HepG2 (cell line): ENCODE data around the gene MIEF1. TPM values are rescaled to one million over a fixed set of nuclear protein-coding genes. Genes with fewer than 3 reads are reported as not detected.

Experiments used
- ELF1 ChIP-seq: sonication (generic); formaldehyde crosslinking; IDR thresholded peaks from 2 replicates; pipeline ENCODE4 v1.4.0; 2020; ENCODE audit warnings: missing genetic modification reagents
- KAT2B ChIP-seq: fragments of 150-350 bp; IDR thresholded peaks from 2 replicates; pipeline ENCODE4 v1.6.1; 2014; ENCODE audit warnings: low read depth, low read length, borderline replicate concordance
- MAFK ChIP-seq, 2 experiments: IDR thresholded peaks in 1 of 2; conservative IDR thresholded peaks in 1 of 2; 2 replicates each; pipeline ENCODE4 v1.6.1; 2011; ENCODE audit warnings: improper control_type of control experiment in 2 of 2, low read length in 2 of 2
- MATR3 ChIP-seq: sonication (generic); formaldehyde crosslinking; IDR thresholded peaks from 2 replicates; pipeline ENCODE4 v1.4.0; 2020; ENCODE audit warnings: missing genetic modification reagents
- MAZ ChIP-seq, 2 experiments: sonication (generic) in 1 of 2; formaldehyde crosslinking in 1 of 2; IDR thresholded peaks; 2 replicates each; pipeline versions ENCODE4 v1.5.0 to v1.6.1; 2012 to 2020; ENCODE audit warnings: low read depth in 2 of 2, mild to moderate bottlenecking in 2 of 2, borderline replicate concordance in 1 of 2, improper control_type of control experiment in 1 of 2, low read length in 1 of 2, missing genetic modification reagents in 1 of 2, moderate library complexity in 1 of 2
- MEF2D ChIP-seq: sonication (generic); formaldehyde crosslinking; IDR thresholded peaks from 2 replicates; pipeline ENCODE4 v1.5.1; 2020; ENCODE audit warnings: mild to moderate bottlenecking, missing genetic modification reagents
- ONECUT2 ChIP-seq: sonication (generic); formaldehyde crosslinking; IDR thresholded peaks from 2 replicates; pipeline ENCODE4 v1.4.0; 2020; ENCODE audit warnings: missing genetic modification reagents
- PTBP1 ChIP-seq: fragments of 200-400 bp; formaldehyde crosslinking; IDR thresholded peaks from 2 replicates; pipeline ENCODE4 v1.6.1; 2018; ENCODE audit warnings: low read length, low read depth; ENCODE audit not compliant: poor library complexity, severe bottlenecking
- SMAD9 ChIP-seq: sonication (generic); formaldehyde crosslinking; IDR thresholded peaks from 2 replicates; pipeline ENCODE4 v1.5.1; 2020; ENCODE audit warnings: mild to moderate bottlenecking, missing genetic modification reagents
- SNAI1 ChIP-seq: sonication (generic); formaldehyde crosslinking; IDR thresholded peaks from 2 replicates; pipeline ENCODE4 v1.5.0; 2020; ENCODE audit warnings: mild to moderate bottlenecking, missing genetic modification reagents, borderline replicate concordance
- SRF ChIP-seq: IDR thresholded peaks from 2 replicates; pipeline ENCODE4 v1.6.1; 2011; ENCODE audit warnings: mild to moderate bottlenecking, low read depth, low read length, moderate library complexity
- TAF1 ChIP-seq: sonication (generic); formaldehyde crosslinking; IDR thresholded peaks from 2 replicates; pipeline ENCODE4 v1.4.0; 2020; ENCODE audit warnings: missing genetic modification reagents
- TGIF2 ChIP-seq: IDR thresholded peaks from 2 replicates; pipeline ENCODE4 v1.6.1; 2016; ENCODE audit warnings: control low read depth, missing compliant biosample characterization
- ZBTB21 ChIP-seq: sonication (generic); formaldehyde crosslinking; IDR thresholded peaks from 2 replicates; pipeline ENCODE4 v1.4.0; 2020; ENCODE audit warnings: missing genetic modification reagents
- ZNF225 ChIP-seq: sonication (generic); formaldehyde crosslinking; IDR thresholded peaks from 2 replicates; pipeline ENCODE4 v1.4.0; 2020; ENCODE audit warnings: mild to moderate bottlenecking, missing genetic modification reagents
- ZNF607 ChIP-seq: sonication (generic); formaldehyde crosslinking; IDR thresholded peaks from 2 replicates; pipeline ENCODE4 v1.5.1; 2020; ENCODE audit warnings: missing genetic modification reagents, mild to moderate bottlenecking, borderline replicate concordance
- polyA plus RNA-seq, 8 experiments: library from polyadenylated mRNA; depleted of rRNA in 3 of 8; stranded (reverse) in 7 of 8; unstranded in 1 of 8; fragments of >200 nt; fragmentation: Illumina TruSeq in 4 of 8; extraction: Trizol in 4 of 8; gene quantifications; 2 replicates each; pipeline versions ENCODE4 v1.2.1 to v1.2.3, GENCODE V29; 2011 to 2016; ENCODE audit warnings: low read depth in 4 of 8, missing spikeins in 1 of 8, mixed read lengths in 1 of 8; ENCODE audit not compliant: insufficient read depth in 1 of 8
- total RNA-seq, 5 experiments: library from RNA; depleted of rRNA; stranded (reverse); fragments of >200 nt; fragmentation: Illumina TruSeq; extraction: Trizol; gene quantifications; 2 replicates each; pipeline ENCODE4 v1.2.3, GENCODE V29; 2016; ENCODE audit warnings: low read depth in 1 of 5
- TF ChIP-seq, protein P1 (sequence below): sonication (generic); formaldehyde crosslinking; IDR thresholded peaks from 2 replicates; pipeline ENCODE4 v1.4.0; 2020; ENCODE audit warnings: missing genetic modification reagents
- TF ChIP-seq, protein P2 (sequence below): sonication (generic); formaldehyde crosslinking; IDR thresholded peaks from 2 replicates; pipeline ENCODE4 v1.5.1; 2020; ENCODE audit warnings: mild to moderate bottlenecking, moderate library complexity, missing genetic modification reagents
- TF ChIP-seq, protein P3 (sequence below): sonication (generic); formaldehyde crosslinking; IDR thresholded peaks from 2 replicates; pipeline ENCODE4 v1.9.0; 2022; ENCODE audit warnings: low read depth, missing genetic modification reagents
- TF ChIP-seq, protein P4 (sequence below): sonication (generic); formaldehyde crosslinking; IDR thresholded peaks from 2 replicates; pipeline ENCODE4 v1.4.0; 2020; ENCODE audit warnings: mild to moderate bottlenecking, low read depth, missing genetic modification reagents
- TF ChIP-seq, protein P5 (sequence below): IDR thresholded peaks from 2 replicates; pipeline ENCODE4 v1.6.1; 2016; ENCODE audit warnings: missing biosample characterization, missing genetic modification reagents, low read depth

MIEF1 gene
- total and polyA plus RNA-seq, 2 of the 13 experiments (the other 11 are each of a cell fraction or from before 2014, with no cell fraction given), result 21.7 to 34.8 TPM

DNA sequence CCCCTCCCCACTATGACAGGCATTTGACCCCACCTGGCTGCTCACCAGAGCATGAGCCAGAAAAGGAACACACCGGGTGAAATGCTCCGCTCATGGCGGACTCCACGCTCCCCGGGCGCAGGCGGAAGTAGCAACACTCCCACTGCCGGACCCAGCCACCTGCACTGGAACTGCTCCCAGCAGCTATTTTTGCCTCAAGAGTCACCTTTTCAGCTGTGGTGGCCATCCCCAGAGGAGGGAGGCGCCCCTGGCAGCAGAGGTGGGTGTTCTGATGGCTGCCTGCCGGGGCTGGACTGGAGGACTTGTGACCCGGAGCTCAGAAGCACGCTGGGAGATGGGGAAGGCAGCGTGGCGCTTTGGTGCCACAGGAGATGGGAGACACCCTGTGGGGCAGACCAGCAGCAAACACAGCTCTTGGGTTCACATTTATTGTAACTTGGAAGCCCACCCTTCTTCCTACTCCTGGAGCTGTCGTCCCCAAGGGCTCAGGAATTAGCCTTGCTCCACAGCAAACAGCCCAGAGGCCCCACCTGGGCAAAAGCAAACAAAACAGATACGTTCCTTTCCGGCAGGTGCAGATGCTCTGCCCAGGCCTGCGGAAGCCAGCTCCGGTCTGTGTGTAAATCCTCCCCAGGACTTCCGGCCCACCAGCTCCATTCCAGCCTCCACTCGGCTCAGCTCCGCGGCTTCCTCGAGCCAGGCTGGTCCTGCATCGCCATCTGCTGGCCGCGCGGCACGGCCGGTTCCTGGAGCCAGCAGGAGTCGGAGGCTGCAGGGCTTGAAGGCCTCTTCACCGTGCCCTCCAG, 26.8 kb downstream of the MIEF1 start (continued):
- TF ChIP-seq, protein P1, sequence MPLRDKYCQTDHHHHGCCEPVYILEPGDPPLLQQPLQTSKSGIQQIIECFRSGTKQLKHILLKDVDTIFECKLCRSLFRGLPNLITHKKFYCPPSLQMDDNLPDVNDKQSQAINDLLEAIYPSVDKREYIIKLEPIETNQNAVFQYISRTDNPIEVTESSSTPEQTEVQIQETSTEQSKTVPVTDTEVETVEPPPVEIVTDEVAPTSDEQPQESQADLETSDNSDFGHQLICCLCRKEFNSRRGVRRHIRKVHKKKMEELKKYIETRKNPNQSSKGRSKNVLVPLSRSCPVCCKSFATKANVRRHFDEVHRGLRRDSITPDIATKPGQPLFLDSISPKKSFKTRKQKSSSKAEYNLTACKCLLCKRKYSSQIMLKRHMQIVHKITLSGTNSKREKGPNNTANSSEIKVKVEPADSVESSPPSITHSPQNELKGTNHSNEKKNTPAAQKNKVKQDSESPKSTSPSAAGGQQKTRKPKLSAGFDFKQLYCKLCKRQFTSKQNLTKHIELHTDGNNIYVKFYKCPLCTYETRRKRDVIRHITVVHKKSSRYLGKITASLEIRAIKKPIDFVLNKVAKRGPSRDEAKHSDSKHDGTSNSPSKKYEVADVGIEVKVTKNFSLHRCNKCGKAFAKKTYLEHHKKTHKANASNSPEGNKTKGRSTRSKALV (CRISPR knock-in tag), result no peak
- TF ChIP-seq, protein P2, sequence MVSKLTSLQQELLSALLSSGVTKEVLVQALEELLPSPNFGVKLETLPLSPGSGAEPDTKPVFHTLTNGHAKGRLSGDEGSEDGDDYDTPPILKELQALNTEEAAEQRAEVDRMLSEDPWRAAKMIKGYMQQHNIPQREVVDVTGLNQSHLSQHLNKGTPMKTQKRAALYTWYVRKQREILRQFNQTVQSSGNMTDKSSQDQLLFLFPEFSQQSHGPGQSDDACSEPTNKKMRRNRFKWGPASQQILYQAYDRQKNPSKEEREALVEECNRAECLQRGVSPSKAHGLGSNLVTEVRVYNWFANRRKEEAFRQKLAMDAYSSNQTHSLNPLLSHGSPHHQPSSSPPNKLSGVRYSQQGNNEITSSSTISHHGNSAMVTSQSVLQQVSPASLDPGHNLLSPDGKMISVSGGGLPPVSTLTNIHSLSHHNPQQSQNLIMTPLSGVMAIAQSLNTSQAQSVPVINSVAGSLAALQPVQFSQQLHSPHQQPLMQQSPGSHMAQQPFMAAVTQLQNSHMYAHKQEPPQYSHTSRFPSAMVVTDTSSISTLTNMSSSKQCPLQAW (CRISPR knock-in tag), result peak; percentile 93
- peak; percentile 76; the same call in 1 of the 2 replicates for TF ChIP-seq ZNF225 (CRISPR knock-in tag)
- TF ChIP-seq, protein P3, sequence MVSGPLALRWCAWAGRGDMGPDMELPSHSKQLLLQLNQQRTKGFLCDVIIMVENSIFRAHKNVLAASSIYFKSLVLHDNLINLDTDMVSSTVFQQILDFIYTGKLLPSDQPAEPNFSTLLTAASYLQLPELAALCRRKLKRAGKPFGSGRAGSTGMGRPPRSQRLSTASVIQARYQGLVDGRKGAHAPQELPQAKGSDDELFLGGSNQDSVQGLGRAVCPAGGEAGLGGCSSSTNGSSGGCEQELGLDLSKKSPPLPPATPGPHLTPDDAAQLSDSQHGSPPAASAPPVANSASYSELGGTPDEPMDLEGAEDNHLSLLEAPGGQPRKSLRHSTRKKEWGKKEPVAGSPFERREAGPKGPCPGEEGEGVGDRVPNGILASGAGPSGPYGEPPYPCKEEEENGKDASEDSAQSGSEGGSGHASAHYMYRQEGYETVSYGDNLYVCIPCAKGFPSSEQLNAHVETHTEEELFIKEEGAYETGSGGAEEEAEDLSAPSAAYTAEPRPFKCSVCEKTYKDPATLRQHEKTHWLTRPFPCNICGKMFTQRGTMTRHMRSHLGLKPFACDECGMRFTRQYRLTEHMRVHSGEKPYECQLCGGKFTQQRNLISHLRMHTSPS (CRISPR knock-in tag), result no peak
- no peak for TF ChIP-seq MEF2D (CRISPR knock-in tag)
- peak; percentile 90 for TF ChIP-seq TGIF2 (CRISPR knock-in tag)
- peak; percentile 91 for TF ChIP-seq PTBP1
- no peak for TF ChIP-seq SMAD9 (CRISPR knock-in tag)
- TF ChIP-seq TAF1 (CRISPR knock-in tag), result peak; percentile 46; the same call in 1 of the 2 replicates
- no peak for TF ChIP-seq SRF
- TF ChIP-seq SNAI1, result no peak
- no peak for TF ChIP-seq MATR3
- TF ChIP-seq, protein P4, sequence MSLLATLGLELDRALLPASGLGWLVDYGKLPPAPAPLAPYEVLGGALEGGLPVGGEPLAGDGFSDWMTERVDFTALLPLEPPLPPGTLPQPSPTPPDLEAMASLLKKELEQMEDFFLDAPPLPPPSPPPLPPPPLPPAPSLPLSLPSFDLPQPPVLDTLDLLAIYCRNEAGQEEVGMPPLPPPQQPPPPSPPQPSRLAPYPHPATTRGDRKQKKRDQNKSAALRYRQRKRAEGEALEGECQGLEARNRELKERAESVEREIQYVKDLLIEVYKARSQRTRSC, result no peak
- TF ChIP-seq ELF1 (CRISPR knock-in tag), result peak; percentile 84
- no peak for TF ChIP-seq ONECUT2 (CRISPR knock-in tag)
- no peak for TF ChIP-seq MAFK (conservative IDR thresholded peaks at IDR 0.05 in 1 of 2, IDR thresholded peaks at IDR 0.05 in 1 of 2; ENCODE audit: low read length in 2 of 2)
- TF ChIP-seq KAT2B, result no peak
- TF ChIP-seq, protein P5, sequence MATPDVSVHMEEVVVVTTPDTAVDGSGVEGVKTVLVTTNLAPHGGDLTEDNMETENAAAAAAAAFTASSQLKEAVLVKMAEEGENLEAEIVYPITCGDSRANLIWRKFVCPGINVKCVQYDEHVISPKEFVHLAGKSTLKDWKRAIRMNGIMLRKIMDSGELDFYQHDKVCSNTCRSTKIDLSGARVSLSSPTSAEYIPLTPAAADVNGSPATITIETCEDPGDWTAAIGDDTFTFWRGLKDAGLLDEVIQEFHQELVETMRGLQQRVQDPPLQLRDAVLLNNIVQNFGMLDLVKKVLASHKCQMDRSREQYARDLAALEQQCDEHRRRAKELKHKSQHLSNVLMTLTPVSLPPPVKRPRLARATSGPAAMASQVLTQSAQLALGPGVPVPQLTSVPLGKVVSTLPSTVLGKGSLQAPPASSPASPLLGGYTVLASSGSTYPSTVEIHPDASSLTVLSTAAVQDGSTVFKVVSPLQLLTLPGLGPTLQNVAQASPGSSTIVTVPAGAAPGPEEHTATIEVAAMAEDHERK (CRISPR knock-in tag), result no peak
- peak; percentile 65 for TF ChIP-seq ZNF607 (CRISPR knock-in tag)
- no peak for TF ChIP-seq ZBTB21 (CRISPR knock-in tag)
- peak; percentile 32; the same call in 1 of the 2 replicates for TF ChIP-seq MAZ (IDR thresholded peaks at IDR 0.05; ENCODE audit: borderline replicate concordance, low read depth, low read length)
- 0 out of 2 replicates have a peak, but pooled peaks have one; percentile 24 for TF ChIP-seq MAZ (CRISPR knock-in tag; IDR thresholded peaks at IDR 0.05; ENCODE audit: low read depth)
